ELF-1 (cell line): ENCODE results near the gene CNGA2.

ENCODE experiments used
- DNase-seq: peaks from one replicate; pipeline ENCODE4 v3.0.0-alpha.2; 2016; ENCODE audit warnings: low read depth, low spot score

CNGA2 gene

GRCh38 chrX:151752847-151753246 is 18.3 kb downstream of the CNGA2 start:
- no peak for DNase-seq

- peak; percentile 90 for DNase-seq
Observed at GRCh38 chrX:151753313-151754046, 18.9 kb downstream of the CNGA2 start.

- DNase-seq, result peak; percentile 54
Observed at GRCh38 chrX:151754047-151754429, 19.5 kb downstream of the CNGA2 start.

- DNase-seq, result no peak
Observed at GRCh38 chrX:151754641-151755215, 20.2 kb downstream of the CNGA2 start.

GRCh38 chrX:151759041-151759708 is 24.6 kb downstream of the CNGA2 start:
- DNase-seq, result no peak

GRCh38 chrX:151762802-151763201 is 28.3 kb downstream of the CNGA2 start:
- peak; percentile 6 for DNase-seq

GRCh38 chrX:151763711-151764110 is 29.2 kb downstream of the CNGA2 start:
- DNase-seq, result no peak

- DNase-seq, result no peak
Observed at GRCh38 chrX:151765026-151765425, 30.5 kb downstream of the CNGA2 start.

- no peak for DNase-seq
Observed at GRCh38 chrX:151771726-151772125, 37.2 kb downstream of the CNGA2 start.

- peak; percentile 12 for DNase-seq
Observed at GRCh38 chrX:151773434-151773833, 38.9 kb downstream of the CNGA2 start.

- no peak for DNase-seq
Observed at GRCh38 chrX:151774421-151774820, 39.9 kb downstream of the CNGA2 start.

GRCh38 chrX:151776181-151776731 is 41.7 kb downstream of the CNGA2 start:
- peak; percentile 62 for DNase-seq

- DNase-seq, result no peak
Observed at GRCh38 chrX:151776936-151777335, 42.4 kb downstream of the CNGA2 start.

- DNase-seq, result no peak
Observed at GRCh38 chrX:151779258-151779657, 44.7 kb downstream of the CNGA2 start.

- DNase-seq, result no peak
Observed at GRCh38 chrX:151780621-151781020, 46.1 kb downstream of the CNGA2 start.

GRCh38 chrX:151789179-151789800 is 54.7 kb downstream of the CNGA2 start:
- no peak for DNase-seq

GRCh38 chrX:151790481-151791160 is 56.1 kb downstream of the CNGA2 start:
- no peak for DNase-seq

GRCh38 chrX:151791961-151792360 is 57.4 kb downstream of the CNGA2 start:
- no peak for DNase-seq

GRCh38 chrX:151792505-151792904 is 58.0 kb downstream of the CNGA2 start:
- DNase-seq, result no peak

GRCh38 chrX:151793886-151794285 is 59.3 kb downstream of the CNGA2 start:
- DNase-seq, result no peak
